Activated naive CD4-positive, alpha-beta T cell treated with anti-CD3 and anti-CD28 coated beads, Interleukin-2, amount 50 U/mL, for 72 hours (primary cell): ENCODE results near the gene VAV1. TPM values are rescaled to one million over a fixed set of nuclear protein-coding genes. Genes with fewer than 3 reads are reported as not detected.
A peak's percentile ranks its signal among the peaks of the same experiment; 100 is the strongest.
"Not testable (repeated sequence)": the region's sequence is repeated elsewhere in the genome, so short reads cannot be mapped to it uniquely, and the experiment has no call there.

Experiments
- ATAC-seq, 2 donors: fragments of 150-1000 bp; cut with Tn5 transposase; 2 replicates each; pipeline ENCODE4 v1.10.0; 2021; ENCODE audit warnings: mild to moderate bottlenecking in 2 of 2, moderate library complexity in 2 of 2
- DNase-seq, 2 donors: peaks; one replicate each; pipeline ENCODE4 v3.0.0; 2021 to 2022; ENCODE audit warnings: low spot score in 2 of 2
- H3K27ac Mint-ChIP-seq, 2 donors: one replicate each; pipeline ENCODE4 v1.8.0; 2022; ENCODE audit warnings: mild to moderate bottlenecking in 2 of 2, mixed read lengths in 2 of 2
- H3K36me3 Mint-ChIP-seq, 2 donors: one replicate each; pipeline ENCODE4 v1.8.0; 2022; ENCODE audit warnings: mixed read lengths in 2 of 2
- H3K9me3 Mint-ChIP-seq, 2 donors: one replicate each; pipeline ENCODE4 v1.8.0; 2022; ENCODE audit warnings: mixed read lengths in 2 of 2
- total RNA-seq, 2 donors: library from RNA; stranded (reverse); gene quantifications; one replicate each; pipeline ENCODE4 v1.2.3, GENCODE V29; 2022

VAV1 gene
- total RNA-seq, 2 donors from 2014 or later = 81.5 to 121 TPM

- H3K36me3 Mint-ChIP-seq = peaks cover 15 to 54% of the 10 kb centered on the region in 2 donors
- H3K9me3 Mint-ChIP-seq = peaks cover 4 to 10% of the 10 kb centered on the region in 2 donors
- H3K27ac Mint-ChIP-seq = peak overlapping the region in 1 of 2 donors; percentile 62
- DNase-seq = no peak
- no peak for ATAC-seq
Measured at GRCh38 chr19:6812612-6813011, 40.1 kb downstream of the VAV1 start.

GRCh38 chr19:6813659-6814058 lies 41.2 kb downstream of the VAV1 start:
- H3K36me3 Mint-ChIP-seq = peaks cover 19 to 58% of the 10 kb centered on the region in 2 donors
- peak overlapping the region; percentile 31 to 62 for H3K27ac Mint-ChIP-seq
- peaks cover 8 to 16% of the 10 kb centered on the region in 2 donors for H3K9me3 Mint-ChIP-seq
- peak; percentile 42 to 66 for ATAC-seq
- DNase-seq = no peak

GRCh38 chr19:6817179-6817578 lies 44.7 kb downstream of the VAV1 start:
- ATAC-seq = no peak
- DNase-seq = no peak
- H3K27ac Mint-ChIP-seq = peak overlapping the region in 1 of 2 donors; percentile 23
- H3K9me3 Mint-ChIP-seq = peaks cover 8 to 12% of the 10 kb centered on the region in 2 donors
- peaks cover 15 to 52% of the 10 kb centered on the region in 2 donors for H3K36me3 Mint-ChIP-seq

GRCh38 chr19:6818246-6818645 lies 45.7 kb downstream of the VAV1 start:
- ATAC-seq = no peak
- Mint-ChIP-seq H3K9me3 (peaks cover 3 to 12% of the 10 kb centered on the region in 2 donors), H3K27ac (peak overlapping the region; percentile 23 to 58), H3K36me3 (peaks cover 12 to 44% of the 10 kb centered on the region in 2 donors)
- no peak for DNase-seq

- peaks cover 17 to 53% of the 10 kb centered on the region in 2 donors for H3K36me3 Mint-ChIP-seq
- no peak for DNase-seq
- peak in 1 of 2 donors; percentile 24 for ATAC-seq
- peaks cover 3 to 12% of the 10 kb centered on the region in 2 donors for H3K9me3 Mint-ChIP-seq
- H3K27ac Mint-ChIP-seq = peak overlapping the region; percentile 23 to 36
Measured at GRCh38 chr19:6819323-6819722, 46.8 kb downstream of the VAV1 start.

GRCh38 chr19:6820237-6820636 lies 47.7 kb downstream of the VAV1 start:
- H3K36me3 Mint-ChIP-seq = peaks cover 23 to 61% of the 10 kb centered on the region in 2 donors
- ATAC-seq = no peak
- no peak for DNase-seq
- peaks cover 3 to 12% of the 10 kb centered on the region in 2 donors for H3K9me3 Mint-ChIP-seq
- H3K27ac Mint-ChIP-seq = peak overlapping the region; percentile 59 to 65

GRCh38 chr19:6821639-6822310 lies 49.3 kb downstream of the VAV1 start:
- no peak for DNase-seq
- Mint-ChIP-seq H3K27ac (no peak overlapping the region), H3K36me3 (peaks cover 24 to 57% of the 10 kb centered on the region in 2 donors), H3K9me3 (peaks cover 3 to 12% of the 10 kb centered on the region in 2 donors)
- ATAC-seq = peak; percentile 5 to 22

GRCh38 chr19:6822311-6822670 lies 49.8 kb downstream of the VAV1 start:
- Mint-ChIP-seq H3K9me3 (peaks cover 3 to 12% of the 10 kb centered on the region in 2 donors), H3K27ac (no peak overlapping the region), H3K36me3 (peaks cover 24 to 54% of the 10 kb centered on the region in 2 donors)
- no peak for DNase-seq
- ATAC-seq = no peak

GRCh38 chr19:6825076-6825774 lies 52.7 kb downstream of the VAV1 start:
- no peak for ATAC-seq
- Mint-ChIP-seq H3K27ac (peak overlapping the region in 1 of 2 donors; percentile 68), H3K9me3 (no peaks in the 10 kb centered on the region), H3K36me3 (peaks cover 29 to 48% of the 10 kb centered on the region in 2 donors)
- DNase-seq = no peak

- peaks cover 25 to 42% of the 10 kb centered on the region in 2 donors for H3K36me3 Mint-ChIP-seq
Measured at GRCh38 chr19:6826281-6826920, 53.9 kb downstream of the VAV1 start.

GRCh38 chr19:6828306-6828697 lies 55.8 kb downstream of the VAV1 start:
- H3K9me3 Mint-ChIP-seq = no peaks in the 10 kb centered on the region
- DNase-seq (no peak), ATAC-seq (no peak)
- H3K27ac Mint-ChIP-seq = peak overlapping the region in 1 of 2 donors; percentile 67
- peaks cover 26 to 55% of the 10 kb centered on the region in 2 donors for H3K36me3 Mint-ChIP-seq

More at GRCh38 chr19:6826281-6826920, 53.9 kb downstream of the VAV1 start:
- no peak for ATAC-seq
- no peaks in the 10 kb centered on the region for H3K9me3 Mint-ChIP-seq
- peak overlapping the region in 1 of 2 donors; percentile 22 for H3K27ac Mint-ChIP-seq
- no peak for DNase-seq

- Mint-ChIP-seq H3K27ac (peak overlapping the region; percentile 67 to 81), H3K9me3 (no peaks in the 10 kb centered on the region), H3K36me3 (peaks cover 31 to 56% of the 10 kb centered on the region in 2 donors)
- ATAC-seq (peak; percentile 73 to 88), DNase-seq (peak in 1 of 2 donors; percentile 66)
Measured at GRCh38 chr19:6828698-6829633, 56.5 kb downstream of the VAV1 start.

- not testable (repeated sequence) for ATAC-seq, H3K9me3 Mint-ChIP-seq, DNase-seq
- H3K27ac Mint-ChIP-seq = peak overlapping the region in 1 of 2 donors; percentile 67
- peaks cover 26 to 48% of the 10 kb centered on the region in 2 donors for H3K36me3 Mint-ChIP-seq
Measured at GRCh38 chr19:6829829-6830228, 57.3 kb downstream of the VAV1 start.

- DNase-seq, H3K9me3 Mint-ChIP-seq, ATAC-seq: not testable (repeated sequence)
- peak overlapping the region; percentile 31 to 74 for H3K27ac Mint-ChIP-seq
- H3K36me3 Mint-ChIP-seq = peaks cover 20 to 50% of the 10 kb centered on the region in 2 donors
Measured at GRCh38 chr19:6831084-6831483, 58.6 kb downstream of the VAV1 start.

GRCh38 chr19:6832412-6832811 lies 59.9 kb downstream of the VAV1 start:
- Mint-ChIP-seq H3K27ac (peak overlapping the region; percentile 55 to 95), H3K9me3 (no peaks in the 10 kb centered on the region), H3K36me3 (peaks cover 24 to 63% of the 10 kb centered on the region in 2 donors)
- ATAC-seq (no peak), DNase-seq (no peak)
